ENCODE measurements around the gene MAP6.
"Not testable (repeated sequence)": the region's sequence is repeated elsewhere in the genome, so short reads cannot be mapped to it uniquely, and the experiment has no call there.

- TF ChIP-seq CTCF, POLR2A (IDR thresholded peaks at IDR 0.05): not testable (repeated sequence)
Measured at GRCh38 chr11:75584659-75585292, 84.1 kb downstream of the MAP6 start.

All from adrenal gland (tissue), 5 donors.